ENCODE measurements around the gene PLXND1. TPM values are rescaled to one million over a fixed set of nuclear protein-coding genes. Genes with fewer than 3 reads are reported as not detected.
A peak's percentile ranks its signal among the peaks of the same experiment; 100 is the strongest.

The PLXND1 gene
- total and polyA plus RNA-seq, 8 donors, result 175 to 263 (median 214) TPM

DNA sequence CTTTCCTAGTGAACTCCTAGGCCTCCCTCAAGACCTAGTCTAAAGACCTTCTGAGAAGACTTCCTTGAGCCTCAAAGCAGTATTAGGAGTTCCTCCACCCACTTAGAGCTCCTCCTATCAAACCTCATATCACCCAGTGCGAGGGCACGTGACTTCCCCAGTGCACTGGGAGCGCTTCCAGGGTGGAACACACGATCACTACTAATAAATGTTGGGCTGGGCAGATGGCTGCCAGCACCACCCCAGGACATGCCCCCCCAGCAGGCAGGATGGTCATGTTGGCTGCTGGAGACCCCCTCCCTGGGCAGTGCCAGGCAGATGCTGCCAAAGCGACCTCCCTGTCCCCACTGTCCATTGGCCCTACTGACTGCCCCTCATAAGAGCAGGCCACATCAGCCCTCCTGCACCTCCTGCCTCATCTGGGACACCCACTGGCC is 8.5 kb upstream of the PLXND1 start:
- H3K27ac ChIP-seq, result peak overlapping the region; percentile 70 to 78
- no peaks in the 10 kb centered on the region for H3K36me3 ChIP-seq
- DNase-seq, result peak in 2 of 4 donors; percentile 74 to 78
- H3K9me3 ChIP-seq, result no peaks in the 10 kb centered on the region
- no peak for TF ChIP-seq CTCF (IDR thresholded peaks at IDR 0.05)
- no peaks in the 10 kb centered on the region for H3K27me3 ChIP-seq
- peak; percentile 56 for ATAC-seq
- intact Hi-C loops (cut with DNase I), result no loop called here
- H3K4me1 ChIP-seq, result peaks cover 31 to 82% of the 10 kb centered on the region in 2 donors
- H3K4me3 ChIP-seq, result no peak overlapping the region

DNA sequence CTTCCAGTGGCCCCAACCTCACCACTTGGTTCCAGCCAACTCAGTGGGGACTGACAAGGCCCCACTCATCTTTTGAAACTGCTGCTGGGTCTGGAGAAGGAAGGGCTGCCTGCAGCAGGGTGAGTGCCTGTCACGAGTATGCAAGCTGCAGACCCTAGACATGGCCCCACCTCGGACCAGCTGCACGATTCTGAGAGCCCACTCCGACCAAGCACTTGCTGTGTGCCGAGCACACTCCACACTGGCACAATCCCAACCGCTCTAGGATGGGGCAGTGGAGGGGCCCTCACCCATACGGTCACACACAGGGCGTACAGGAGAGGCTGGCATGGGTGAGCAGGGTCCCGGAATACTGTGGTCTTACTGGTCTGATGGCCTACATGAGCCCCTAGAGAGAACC is 8.0 kb upstream of the PLXND1 start:
- ATAC-seq (no peak), DNase-seq (peak in 2 of 4 donors; percentile 34 to 61)
- Histone ChIP-seq H3K4me1 (peaks cover 34 to 81% of the 10 kb centered on the region in 2 donors), H3K27me3 (no peaks in the 10 kb centered on the region), H3K36me3 (no peaks in the 10 kb centered on the region), H3K4me3 (no peak overlapping the region), H3K9me3 (no peaks in the 10 kb centered on the region), H3K27ac (peak overlapping the region; percentile 70 to 78)
- no peak for TF ChIP-seq CTCF (IDR thresholded peaks at IDR 0.05)
- intact Hi-C loops (cut with DNase I), result no loop called here

- H3K36me3 ChIP-seq, result no peaks in the 10 kb centered on the region
- H3K4me3 ChIP-seq, result no peak overlapping the region
- ATAC-seq (no peak), DNase-seq (peak in 1 of 4 donors; percentile 27)
- peaks cover 0 to 8% of the 10 kb centered on the region in 2 donors for H3K27me3 ChIP-seq
- H3K4me1 ChIP-seq, result peaks cover 29 to 81% of the 10 kb centered on the region in 2 donors
- H3K9me3 ChIP-seq, result no peaks in the 10 kb centered on the region
- H3K27ac ChIP-seq, result no peak overlapping the region
- intact Hi-C loops (cut with DNase I), result no loop called here
- TF ChIP-seq CTCF (IDR thresholded peaks at IDR 0.05), result no peak
Observed at GRCh38 chr3:129613367-129613740, 6.9 kb upstream of the PLXND1 start.

DNA sequence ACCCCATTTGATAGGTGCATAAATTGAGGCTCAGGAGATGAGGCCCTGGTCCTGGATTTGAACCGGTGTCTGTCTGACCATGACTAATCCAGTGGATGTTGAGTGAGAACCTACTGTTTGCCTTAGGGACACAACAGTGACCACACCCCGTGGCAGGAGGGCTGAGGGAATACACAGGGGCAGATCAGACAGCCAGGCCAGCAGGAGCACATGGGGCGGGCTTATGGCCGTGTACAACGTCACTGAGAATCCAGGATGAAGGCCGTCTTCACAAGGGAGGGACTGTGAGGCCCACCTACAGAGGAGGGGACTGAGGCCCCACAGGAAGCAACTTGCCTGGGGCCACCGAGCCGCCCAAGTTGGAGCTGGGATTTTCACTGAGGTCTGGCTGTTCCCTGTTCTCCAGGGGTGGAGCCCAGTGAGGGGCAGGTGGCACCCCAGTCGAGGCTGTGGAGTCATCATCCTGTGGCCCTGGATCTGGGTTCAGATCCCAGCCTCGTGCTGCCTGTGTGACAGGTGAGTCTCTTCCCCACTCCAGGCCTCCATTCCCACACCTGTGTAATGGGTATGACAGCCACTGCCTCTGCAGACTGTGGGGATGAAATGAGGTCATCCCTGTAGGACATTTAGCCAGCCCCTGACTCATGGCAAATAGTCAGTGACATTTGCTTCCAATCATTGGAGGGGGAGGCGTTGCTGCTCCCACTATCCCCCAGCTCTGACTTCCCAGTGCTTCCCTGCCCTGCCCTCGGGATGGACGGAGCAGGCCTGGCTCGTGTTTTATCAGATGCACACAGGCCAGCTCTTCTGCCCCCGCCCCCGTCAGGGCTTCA is 6.3 kb upstream of the PLXND1 start:
- H3K4me1 ChIP-seq, result peaks cover 32 to 81% of the 10 kb centered on the region in 2 donors
- no peak overlapping the region for H3K4me3 ChIP-seq
- ATAC-seq (no peak), DNase-seq (peak in 1 of 4 donors; percentile 62)
- intact Hi-C loops (cut with DNase I), result no loop called here
- H3K9me3 ChIP-seq, result no peaks in the 10 kb centered on the region
- peaks cover 0 to 14% of the 10 kb centered on the region in 2 donors for H3K27me3 ChIP-seq
- TF ChIP-seq CTCF (IDR thresholded peaks at IDR 0.05), result no peak
- peak overlapping the region; percentile 46 to 57 for H3K27ac ChIP-seq
- no peaks in the 10 kb centered on the region for H3K36me3 ChIP-seq

- H3K27ac ChIP-seq, result peak overlapping the region; percentile 46 to 57
- TF ChIP-seq CTCF (IDR thresholded peaks at IDR 0.05), result no peak
- intact Hi-C loops (cut with DNase I), result no loop called here
- ATAC-seq (peak; percentile 4), DNase-seq (peak in 1 of 4 donors; percentile 76)
- no peaks in the 10 kb centered on the region for H3K9me3 ChIP-seq
- H3K4me3 ChIP-seq, result no peak overlapping the region
- peaks cover 37 to 81% of the 10 kb centered on the region in 2 donors for H3K4me1 ChIP-seq
- H3K36me3 ChIP-seq, result no peaks in the 10 kb centered on the region
- H3K27me3 ChIP-seq, result peaks cover 0 to 22% of the 10 kb centered on the region in 2 donors
Observed at GRCh38 chr3:129611812-129612533, 5.5 kb upstream of the PLXND1 start.
